H1 (cell line): Measurements from ENCODE around the gene STRN. TPM values are rescaled to one million over a fixed set of nuclear protein-coding genes. Genes with fewer than 3 reads are reported as not detected.

ENCODE experiments used
- BRCA1 ChIP-seq: IDR thresholded peaks from 2 replicates; pipeline ENCODE4 v1.6.1; 2012; ENCODE audit warnings: low read depth, low read length, improper control_type of control experiment
- CBX8 ChIP-seq: fragments of 300-800, 300-1000 bp; sonication (generic); IDR thresholded peaks from 2 replicates; pipeline ENCODE4 v1.7.1; 2016; ENCODE audit warnings: low read depth, low read length, borderline replicate concordance
- CTBP2 ChIP-seq: IDR thresholded peaks from 2 replicates; pipeline ENCODE4 v1.7.0; 2011; ENCODE audit warnings: borderline replicate concordance, mild to moderate bottlenecking, moderate library complexity, mixed read lengths, low read length; ENCODE audit not compliant: insufficient read depth, insufficient read length
- JUN ChIP-seq: IDR thresholded peaks from 2 replicates; pipeline ENCODE4 v1.6.1; 2011; ENCODE audit warnings: low read depth, mild to moderate bottlenecking, improper control_type of control experiment, low read length
- SAP30 ChIP-seq: fragments of 300-600 bp; sonication (generic); IDR thresholded peaks from 2 replicates; pipeline ENCODE4 v1.7.1; 2012; ENCODE audit warnings: low read length, moderate library complexity, mild to moderate bottlenecking, inconsistent platforms; ENCODE audit not compliant: insufficient read depth, insufficient replicate concordance
- SIN3A ChIP-seq, 2 experiments: IDR thresholded peaks in 1 of 2; conservative IDR thresholded peaks in 1 of 2; 2 replicates each; pipeline ENCODE4 v1.6.1; 2011 to 2012; ENCODE audit warnings: low read length in 2 of 2, improper control_type of control experiment in 1 of 2, low read depth in 1 of 2, mild to moderate bottlenecking in 1 of 2
- SIRT6 ChIP-seq: IDR thresholded peaks from one replicate; pipeline ENCODE4 v1.7.1; 2012; ENCODE audit warnings: low read length, inconsistent platforms
- SIX5 ChIP-seq: IDR thresholded peaks from 2 replicates; pipeline ENCODE4 v1.6.1; 2011; ENCODE audit warnings: mild to moderate bottlenecking, low read depth, low read length
- SRF ChIP-seq: IDR thresholded peaks from 2 replicates; pipeline ENCODE4 v1.6.1; 2011; ENCODE audit warnings: mild to moderate bottlenecking, low read depth, low read length, moderate library complexity
- TAF1 ChIP-seq: IDR thresholded peaks from 2 replicates; pipeline ENCODE4 v1.6.1; 2011; ENCODE audit warnings: mild to moderate bottlenecking, low read depth, low read length
- TEAD4 ChIP-seq: IDR thresholded peaks from 2 replicates; pipeline ENCODE4 v1.6.1; 2012; ENCODE audit warnings: low read depth, low read length, inconsistent platforms, mixed read lengths
- polyA plus RNA-seq, 7 experiments: library from polyadenylated mRNA; depleted of rRNA in 3 of 7; stranded (reverse) in 5 of 7; unstranded in 2 of 7; fragments of >200 nt in 5 of 7; fragments of 200-250 nt in 2 of 7; gene quantifications; 1 replicate in 5 of 7; 2 replicates in 1 of 7; 4 replicates in 1 of 7; pipeline versions ENCODE4 v1.2.1 to v1.2.3, GENCODE V29; 2011 to 2013; ENCODE audit warnings: missing spikeins in 2 of 7, mixed read lengths in 2 of 7
- total RNA-seq: library from RNA; stranded (reverse); fragmentation: NEBNext Ultra II Directional; extraction: Animal tissue kit (Norgen Biotek cat#: 25700); gene quantifications from 2 replicates; pipeline ENCODE4 v1.2.1, GENCODE V29; 2021
- TF ChIP-seq, protein P1 (sequence below): fragments of 300-600 bp; sonication (generic); IDR thresholded peaks from 2 replicates; pipeline ENCODE4 v1.7.1; 2012; ENCODE audit warnings: low read length, moderate library complexity, mild to moderate bottlenecking, inconsistent platforms; ENCODE audit not compliant: insufficient replicate concordance

The STRN gene
- total and polyA plus RNA-seq, 2 of the 8 experiments (the other 6 are each of a cell fraction or from before 2014, with no cell fraction given), result 8.3 to 47.0 TPM

DNA sequence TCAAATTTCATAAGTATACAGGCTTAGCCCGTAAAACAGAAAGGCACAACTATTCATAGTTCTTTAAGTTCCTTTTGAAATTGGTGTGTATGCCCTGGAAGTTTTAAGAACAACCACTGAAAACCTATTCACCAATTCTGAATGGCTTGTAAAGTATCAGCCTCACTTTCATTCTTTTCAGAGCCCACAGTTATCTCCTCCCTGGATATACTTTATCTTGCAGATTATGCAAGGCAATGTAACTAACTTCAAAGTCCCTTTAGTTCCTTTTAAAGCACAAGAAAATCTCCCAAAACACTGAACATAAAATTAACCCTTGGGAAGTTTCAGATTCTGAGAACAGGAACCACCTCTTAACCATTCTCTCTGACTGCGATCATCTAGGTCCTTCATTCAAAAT lies 1.1 kb downstream of the STRN start (continued):
- TF ChIP-seq, protein P1, sequence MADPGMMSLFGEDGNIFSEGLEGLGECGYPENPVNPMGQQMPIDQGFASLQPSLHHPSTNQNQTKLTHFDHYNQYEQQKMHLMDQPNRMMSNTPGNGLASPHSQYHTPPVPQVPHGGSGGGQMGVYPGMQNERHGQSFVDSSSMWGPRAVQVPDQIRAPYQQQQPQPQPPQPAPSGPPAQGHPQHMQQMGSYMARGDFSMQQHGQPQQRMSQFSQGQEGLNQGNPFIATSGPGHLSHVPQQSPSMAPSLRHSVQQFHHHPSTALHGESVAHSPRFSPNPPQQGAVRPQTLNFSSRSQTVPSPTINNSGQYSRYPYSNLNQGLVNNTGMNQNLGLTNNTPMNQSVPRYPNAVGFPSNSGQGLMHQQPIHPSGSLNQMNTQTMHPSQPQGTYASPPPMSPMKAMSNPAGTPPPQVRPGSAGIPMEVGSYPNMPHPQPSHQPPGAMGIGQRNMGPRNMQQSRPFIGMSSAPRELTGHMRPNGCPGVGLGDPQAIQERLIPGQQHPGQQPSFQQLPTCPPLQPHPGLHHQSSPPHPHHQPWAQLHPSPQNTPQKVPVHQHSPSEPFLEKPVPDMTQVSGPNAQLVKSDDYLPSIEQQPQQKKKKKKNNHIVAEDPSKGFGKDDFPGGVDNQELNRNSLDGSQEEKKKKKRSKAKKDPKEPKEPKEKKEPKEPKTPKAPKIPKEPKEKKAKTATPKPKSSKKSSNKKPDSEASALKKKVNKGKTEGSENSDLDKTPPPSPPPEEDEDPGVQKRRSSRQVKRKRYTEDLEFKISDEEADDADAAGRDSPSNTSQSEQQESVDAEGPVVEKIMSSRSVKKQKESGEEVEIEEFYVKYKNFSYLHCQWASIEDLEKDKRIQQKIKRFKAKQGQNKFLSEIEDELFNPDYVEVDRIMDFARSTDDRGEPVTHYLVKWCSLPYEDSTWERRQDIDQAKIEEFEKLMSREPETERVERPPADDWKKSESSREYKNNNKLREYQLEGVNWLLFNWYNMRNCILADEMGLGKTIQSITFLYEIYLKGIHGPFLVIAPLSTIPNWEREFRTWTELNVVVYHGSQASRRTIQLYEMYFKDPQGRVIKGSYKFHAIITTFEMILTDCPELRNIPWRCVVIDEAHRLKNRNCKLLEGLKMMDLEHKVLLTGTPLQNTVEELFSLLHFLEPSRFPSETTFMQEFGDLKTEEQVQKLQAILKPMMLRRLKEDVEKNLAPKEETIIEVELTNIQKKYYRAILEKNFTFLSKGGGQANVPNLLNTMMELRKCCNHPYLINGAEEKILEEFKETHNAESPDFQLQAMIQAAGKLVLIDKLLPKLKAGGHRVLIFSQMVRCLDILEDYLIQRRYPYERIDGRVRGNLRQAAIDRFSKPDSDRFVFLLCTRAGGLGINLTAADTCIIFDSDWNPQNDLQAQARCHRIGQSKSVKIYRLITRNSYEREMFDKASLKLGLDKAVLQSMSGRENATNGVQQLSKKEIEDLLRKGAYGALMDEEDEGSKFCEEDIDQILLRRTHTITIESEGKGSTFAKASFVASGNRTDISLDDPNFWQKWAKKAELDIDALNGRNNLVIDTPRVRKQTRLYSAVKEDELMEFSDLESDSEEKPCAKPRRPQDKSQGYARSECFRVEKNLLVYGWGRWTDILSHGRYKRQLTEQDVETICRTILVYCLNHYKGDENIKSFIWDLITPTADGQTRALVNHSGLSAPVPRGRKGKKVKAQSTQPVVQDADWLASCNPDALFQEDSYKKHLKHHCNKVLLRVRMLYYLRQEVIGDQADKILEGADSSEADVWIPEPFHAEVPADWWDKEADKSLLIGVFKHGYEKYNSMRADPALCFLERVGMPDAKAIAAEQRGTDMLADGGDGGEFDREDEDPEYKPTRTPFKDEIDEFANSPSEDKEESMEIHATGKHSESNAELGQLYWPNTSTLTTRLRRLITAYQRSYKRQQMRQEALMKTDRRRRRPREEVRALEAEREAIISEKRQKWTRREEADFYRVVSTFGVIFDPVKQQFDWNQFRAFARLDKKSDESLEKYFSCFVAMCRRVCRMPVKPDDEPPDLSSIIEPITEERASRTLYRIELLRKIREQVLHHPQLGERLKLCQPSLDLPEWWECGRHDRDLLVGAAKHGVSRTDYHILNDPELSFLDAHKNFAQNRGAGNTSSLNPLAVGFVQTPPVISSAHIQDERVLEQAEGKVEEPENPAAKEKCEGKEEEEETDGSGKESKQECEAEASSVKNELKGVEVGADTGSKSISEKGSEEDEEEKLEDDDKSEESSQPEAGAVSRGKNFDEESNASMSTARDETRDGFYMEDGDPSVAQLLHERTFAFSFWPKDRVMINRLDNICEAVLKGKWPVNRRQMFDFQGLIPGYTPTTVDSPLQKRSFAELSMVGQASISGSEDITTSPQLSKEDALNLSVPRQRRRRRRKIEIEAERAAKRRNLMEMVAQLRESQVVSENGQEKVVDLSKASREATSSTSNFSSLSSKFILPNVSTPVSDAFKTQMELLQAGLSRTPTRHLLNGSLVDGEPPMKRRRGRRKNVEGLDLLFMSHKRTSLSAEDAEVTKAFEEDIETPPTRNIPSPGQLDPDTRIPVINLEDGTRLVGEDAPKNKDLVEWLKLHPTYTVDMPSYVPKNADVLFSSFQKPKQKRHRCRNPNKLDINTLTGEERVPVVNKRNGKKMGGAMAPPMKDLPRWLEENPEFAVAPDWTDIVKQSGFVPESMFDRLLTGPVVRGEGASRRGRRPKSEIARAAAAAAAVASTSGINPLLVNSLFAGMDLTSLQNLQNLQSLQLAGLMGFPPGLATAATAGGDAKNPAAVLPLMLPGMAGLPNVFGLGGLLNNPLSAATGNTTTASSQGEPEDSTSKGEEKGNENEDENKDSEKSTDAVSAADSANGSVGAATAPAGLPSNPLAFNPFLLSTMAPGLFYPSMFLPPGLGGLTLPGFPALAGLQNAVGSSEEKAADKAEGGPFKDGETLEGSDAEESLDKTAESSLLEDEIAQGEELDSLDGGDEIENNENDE, result no peak
- TF ChIP-seq TEAD4, result no peak
- no peak for TF ChIP-seq JUN
- no peak for TF ChIP-seq TAF1
- no peak for TF ChIP-seq CTBP2
- no peak for TF ChIP-seq CBX8
- no peak for TF ChIP-seq SRF
- no peak for TF ChIP-seq SIN3A (conservative IDR thresholded peaks at IDR 0.05 in 1 of 2, IDR thresholded peaks at IDR 0.05 in 1 of 2; ENCODE audit: low read depth in 1 of 2, low read length in 2 of 2)
- no peak for TF ChIP-seq SIRT6
- TF ChIP-seq SAP30, result no peak
- no peak for TF ChIP-seq SIX5
- no peak for TF ChIP-seq BRCA1
